HepG2 (cell line): ENCODE results near the gene ZSWIM6.

Experiments
- CBX1 ChIP-seq: IDR thresholded peaks from one replicate; pipeline ENCODE4 v1.6.1; 2016; ENCODE audit warnings: antibody characterized with exemption, low read depth
- ERF ChIP-seq: IDR thresholded peaks from 2 replicates; pipeline ENCODE4 v1.6.1; 2018; ENCODE audit warnings: missing biosample characterization, missing genetic modification reagents
- NFYB ChIP-seq: sonication (generic); formaldehyde crosslinking; IDR thresholded peaks from 2 replicates; pipeline ENCODE4 v1.4.0; 2020; ENCODE audit warnings: missing genetic modification reagents
- POLR2A ChIP-seq, 2 experiments: IDR thresholded peaks; 2 replicates each; pipeline ENCODE4 v1.6.1; 2011; ENCODE audit warnings: low read depth in 2 of 2, low read length in 2 of 2, mild to moderate bottlenecking in 1 of 2, moderate library complexity in 1 of 2; ENCODE audit not compliant: insufficient read depth in 1 of 2
- SNAI1 ChIP-seq: sonication (generic); formaldehyde crosslinking; IDR thresholded peaks from 2 replicates; pipeline ENCODE4 v1.5.0; 2020; ENCODE audit warnings: mild to moderate bottlenecking, missing genetic modification reagents, borderline replicate concordance
- ZNF530 ChIP-seq: sonication (generic); formaldehyde crosslinking; IDR thresholded peaks from 2 replicates; pipeline ENCODE4 v1.5.0; 2020; ENCODE audit warnings: low read depth, mild to moderate bottlenecking, missing genetic modification reagents
- TF ChIP-seq, protein P1 (sequence below): sonication (generic); formaldehyde crosslinking; IDR thresholded peaks from 2 replicates; pipeline ENCODE4 v1.4.0; 2020; ENCODE audit warnings: missing genetic modification reagents
- TF ChIP-seq, protein P2 (sequence below): sonication (generic); formaldehyde crosslinking; IDR thresholded peaks from 2 replicates; pipeline ENCODE4 v1.9.0; 2021; ENCODE audit warnings: missing genetic modification reagents, borderline replicate concordance
- TF ChIP-seq, protein P3 (sequence below): sonication (generic); formaldehyde crosslinking; IDR thresholded peaks from 2 replicates; pipeline ENCODE4 v1.5.0; 2020; ENCODE audit warnings: missing genetic modification reagents
- TF ChIP-seq, protein P4 (sequence below): sonication (generic); formaldehyde crosslinking; IDR thresholded peaks from 2 replicates; pipeline ENCODE4 v1.4.0; 2020; ENCODE audit warnings: missing genetic modification reagents

DNA sequence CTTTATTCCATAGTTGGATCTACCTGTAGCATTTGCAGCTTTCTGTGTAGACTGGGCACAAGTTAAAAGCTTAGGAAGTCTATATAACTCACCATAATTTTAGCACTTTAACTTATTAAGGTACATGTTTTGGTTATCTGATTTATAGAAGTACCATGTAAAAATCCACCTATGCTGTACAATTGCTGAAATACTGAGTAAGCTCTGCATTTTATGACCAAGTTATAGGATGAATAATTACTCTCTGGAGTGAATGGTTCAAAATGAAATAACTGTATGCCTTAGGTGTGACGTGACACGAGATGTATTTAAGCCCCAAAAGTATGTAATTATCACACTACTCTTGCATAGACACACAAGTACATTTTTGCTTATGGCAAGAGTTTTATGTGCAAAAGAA is 22.1 kb downstream of the ZSWIM6 start:
- TF ChIP-seq, protein P1, sequence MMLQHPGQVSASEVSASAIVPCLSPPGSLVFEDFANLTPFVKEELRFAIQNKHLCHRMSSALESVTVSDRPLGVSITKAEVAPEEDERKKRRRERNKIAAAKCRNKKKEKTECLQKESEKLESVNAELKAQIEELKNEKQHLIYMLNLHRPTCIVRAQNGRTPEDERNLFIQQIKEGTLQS, result no peak
- no peak for TF ChIP-seq SNAI1
- TF ChIP-seq, protein P2, sequence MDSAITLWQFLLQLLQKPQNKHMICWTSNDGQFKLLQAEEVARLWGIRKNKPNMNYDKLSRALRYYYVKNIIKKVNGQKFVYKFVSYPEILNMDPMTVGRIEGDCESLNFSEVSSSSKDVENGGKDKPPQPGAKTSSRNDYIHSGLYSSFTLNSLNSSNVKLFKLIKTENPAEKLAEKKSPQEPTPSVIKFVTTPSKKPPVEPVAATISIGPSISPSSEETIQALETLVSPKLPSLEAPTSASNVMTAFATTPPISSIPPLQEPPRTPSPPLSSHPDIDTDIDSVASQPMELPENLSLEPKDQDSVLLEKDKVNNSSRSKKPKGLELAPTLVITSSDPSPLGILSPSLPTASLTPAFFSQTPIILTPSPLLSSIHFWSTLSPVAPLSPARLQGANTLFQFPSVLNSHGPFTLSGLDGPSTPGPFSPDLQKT (CRISPR knock-in tag), result no peak
- no peak for TF ChIP-seq POLR2A (IDR thresholded peaks at IDR 0.05; ENCODE audit: insufficient read depth in 1 of 2, low read depth in 2 of 2, low read length in 2 of 2)
- TF ChIP-seq, protein P3, sequence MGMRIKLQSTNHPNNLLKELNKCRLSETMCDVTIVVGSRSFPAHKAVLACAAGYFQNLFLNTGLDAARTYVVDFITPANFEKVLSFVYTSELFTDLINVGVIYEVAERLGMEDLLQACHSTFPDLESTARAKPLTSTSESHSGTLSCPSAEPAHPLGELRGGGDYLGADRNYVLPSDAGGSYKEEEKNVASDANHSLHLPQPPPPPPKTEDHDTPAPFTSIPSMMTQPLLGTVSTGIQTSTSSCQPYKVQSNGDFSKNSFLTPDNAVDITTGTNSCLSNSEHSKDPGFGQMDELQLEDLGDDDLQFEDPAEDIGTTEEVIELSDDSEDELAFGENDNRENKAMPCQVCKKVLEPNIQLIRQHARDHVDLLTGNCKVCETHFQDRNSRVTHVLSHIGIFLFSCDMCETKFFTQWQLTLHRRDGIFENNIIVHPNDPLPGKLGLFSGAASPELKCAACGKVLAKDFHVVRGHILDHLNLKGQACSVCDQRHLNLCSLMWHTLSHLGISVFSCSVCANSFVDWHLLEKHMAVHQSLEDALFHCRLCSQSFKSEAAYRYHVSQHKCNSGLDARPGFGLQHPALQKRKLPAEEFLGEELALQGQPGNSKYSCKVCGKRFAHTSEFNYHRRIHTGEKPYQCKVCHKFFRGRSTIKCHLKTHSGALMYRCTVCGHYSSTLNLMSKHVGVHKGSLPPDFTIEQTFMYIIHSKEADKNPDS (CRISPR knock-in tag), result no peak
- TF ChIP-seq ERF (CRISPR knock-in tag), result no peak
- TF ChIP-seq CBX1, result no peak
- no peak for TF ChIP-seq NFYB (CRISPR knock-in tag)
- TF ChIP-seq ZNF530 (CRISPR knock-in tag), result no peak
- TF ChIP-seq, protein P4, sequence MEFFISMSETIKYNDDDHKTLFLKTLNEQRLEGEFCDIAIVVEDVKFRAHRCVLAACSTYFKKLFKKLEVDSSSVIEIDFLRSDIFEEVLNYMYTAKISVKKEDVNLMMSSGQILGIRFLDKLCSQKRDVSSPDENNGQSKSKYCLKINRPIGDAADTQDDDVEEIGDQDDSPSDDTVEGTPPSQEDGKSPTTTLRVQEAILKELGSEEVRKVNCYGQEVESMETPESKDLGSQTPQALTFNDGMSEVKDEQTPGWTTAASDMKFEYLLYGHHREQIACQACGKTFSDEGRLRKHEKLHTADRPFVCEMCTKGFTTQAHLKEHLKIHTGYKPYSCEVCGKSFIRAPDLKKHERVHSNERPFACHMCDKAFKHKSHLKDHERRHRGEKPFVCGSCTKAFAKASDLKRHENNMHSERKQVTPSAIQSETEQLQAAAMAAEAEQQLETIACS (CRISPR knock-in tag), result no peak
